ENCODE data around the gene DHFR.
A peak's percentile ranks its signal among the peaks of the same experiment; 100 is the strongest.
"Not testable (repeated sequence)": the region's sequence is repeated elsewhere in the genome, so short reads cannot be mapped to it uniquely, and the experiment has no call there.

DHFR gene

GRCh38 chr5:80654391-80655230 is at the start of gene DHFR, which contains the start of gene MSH3:
Gene DHFR (minus strand): TSS chr5:80654983. CDS start chr5:80654489, 494 bp downstream.
Gene MSH3 (plus strand): TSS chr5:80654652. CDS start chr5:80654728, 76 bp downstream.
- peak; percentile 92 for DNase-seq

- no peak for DNase-seq
Observed at GRCh38 chr5:80704221-80704620, 49.4 kb upstream of the DHFR start.

DNA sequence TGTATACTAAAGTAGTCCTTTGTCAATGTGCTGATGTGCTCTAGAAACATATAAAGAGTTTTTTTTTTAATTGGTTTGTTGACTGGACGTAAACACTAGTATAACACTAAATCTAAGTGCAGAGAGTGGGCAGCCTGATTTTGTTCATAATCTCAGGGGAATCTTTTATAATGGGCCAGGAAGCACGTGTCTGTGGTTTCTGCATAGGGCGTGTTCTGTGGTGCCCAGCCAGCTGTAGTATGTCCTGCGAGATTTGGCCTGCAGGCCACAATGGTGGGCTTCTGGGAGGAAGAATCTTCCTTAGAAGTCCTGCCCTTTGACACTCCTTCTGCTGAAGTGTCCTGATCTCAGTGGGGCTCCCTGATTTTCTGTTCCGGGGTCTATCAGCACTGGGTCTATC is 49.0 kb upstream of the DHFR start:
- DNase-seq = no peak

GRCh38 chr5:80703291-80703690 is 48.5 kb upstream of the DHFR start:
- no peak for DNase-seq

DNA sequence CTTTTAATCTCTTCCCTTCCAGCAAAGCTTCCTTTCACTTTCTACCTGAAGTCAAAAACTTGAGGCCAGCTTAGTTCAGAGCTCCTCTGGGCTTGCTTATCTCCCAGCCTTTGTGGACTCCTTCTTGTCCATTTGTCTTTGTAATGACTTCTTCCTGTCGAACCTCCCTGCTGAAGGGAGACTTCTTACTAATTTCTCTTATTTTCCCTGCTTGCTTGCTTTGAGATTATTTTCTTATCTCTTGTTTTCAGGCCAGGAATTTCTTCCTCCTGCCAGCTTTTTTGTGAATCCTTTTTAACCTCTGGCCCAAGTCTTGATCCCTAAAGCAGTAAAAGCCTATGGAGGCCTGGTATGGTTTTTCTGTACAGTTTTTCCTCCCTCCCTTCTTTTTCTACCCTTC is 46.8 kb upstream of the DHFR start:
- no peak for DNase-seq

DNA sequence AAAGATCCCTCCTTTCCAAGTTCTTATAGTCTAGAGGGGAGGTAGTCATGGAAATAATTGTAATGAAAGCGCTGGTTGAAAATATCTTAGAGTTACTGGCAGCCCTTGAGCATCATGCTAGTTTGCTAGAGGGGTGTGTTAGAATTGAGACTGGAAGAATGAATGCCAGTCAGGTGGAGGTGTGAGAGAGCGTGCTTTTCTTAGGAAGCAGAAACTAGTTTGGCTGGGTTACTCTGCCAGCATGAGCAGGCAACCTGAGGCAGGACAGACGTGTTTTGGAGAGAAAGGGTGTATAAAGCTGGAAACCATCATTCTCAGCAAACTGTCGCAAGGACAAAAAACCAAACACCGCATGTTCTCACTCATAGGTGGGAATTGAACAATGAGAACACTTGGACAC is 43.6 kb upstream of the DHFR start:
- DNase-seq = no peak

GRCh38 chr5:80697100-80697499 is 42.3 kb upstream of the DHFR start:
- DNase-seq = no peak

DNA sequence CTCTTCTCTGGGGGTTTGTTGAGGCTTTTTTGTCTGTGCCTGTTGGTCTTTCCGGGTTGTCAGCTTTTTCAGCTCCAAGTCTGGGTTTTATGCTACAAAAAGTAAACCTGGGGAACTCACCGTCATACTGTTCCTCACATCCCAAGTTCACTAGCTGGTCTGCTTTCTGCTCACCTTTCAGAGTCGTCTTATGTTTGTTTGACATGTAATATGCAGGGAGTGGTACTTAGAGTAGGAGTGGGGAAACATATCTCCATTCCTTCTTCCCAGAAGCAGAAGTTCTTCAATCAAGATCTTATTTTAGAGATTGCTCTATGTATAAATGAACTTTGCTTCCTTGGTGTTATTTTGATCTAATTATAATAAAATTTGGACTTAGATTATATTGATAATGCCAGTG is 41.7 kb upstream of the DHFR start:
- DNase-seq = no peak

DNA sequence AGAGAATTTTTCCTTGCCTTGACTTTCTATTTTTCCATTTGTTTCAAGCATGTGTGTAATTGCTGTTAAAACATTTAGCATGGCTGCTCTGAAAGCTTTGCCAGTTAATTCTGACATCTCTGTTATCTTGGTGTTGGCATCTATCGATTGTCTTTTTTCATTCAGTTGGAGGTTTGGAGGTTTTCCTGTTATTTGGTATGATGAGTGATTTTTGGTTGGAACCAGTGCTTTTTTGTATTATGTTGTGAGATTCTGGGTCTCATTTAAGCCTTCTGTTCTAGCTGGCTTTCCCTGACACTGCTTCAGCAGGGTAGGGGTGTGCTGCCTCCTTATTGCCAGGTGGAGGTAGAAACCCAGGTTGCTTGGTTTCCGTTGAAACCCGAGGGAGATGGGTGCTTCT is 40.9 kb upstream of the DHFR start:
- DNase-seq = no peak

DNA sequence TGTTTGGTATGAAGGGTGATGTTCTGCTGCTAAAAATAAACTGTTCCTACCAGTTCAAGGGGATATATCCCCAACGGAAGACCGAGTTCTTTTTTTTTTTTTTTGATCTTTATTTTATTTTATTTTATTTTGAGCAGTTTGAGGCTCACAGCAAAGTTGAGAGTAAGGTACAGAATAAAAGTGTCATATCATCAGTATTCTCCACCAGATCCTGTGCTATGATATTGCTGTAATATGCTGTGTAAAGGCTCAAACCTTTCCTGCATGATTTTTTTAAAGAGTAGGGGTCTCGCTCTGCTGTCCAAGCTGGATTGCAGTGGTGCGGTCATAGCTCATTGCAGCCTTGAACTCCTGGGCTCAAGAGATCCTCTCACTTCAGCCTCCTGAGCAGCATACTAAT is 34.8 kb upstream of the DHFR start:
- DNase-seq = no peak

GRCh38 chr5:80688648-80689420 is 34.1 kb upstream of the DHFR start:
- DNase-seq = no peak

DNA sequence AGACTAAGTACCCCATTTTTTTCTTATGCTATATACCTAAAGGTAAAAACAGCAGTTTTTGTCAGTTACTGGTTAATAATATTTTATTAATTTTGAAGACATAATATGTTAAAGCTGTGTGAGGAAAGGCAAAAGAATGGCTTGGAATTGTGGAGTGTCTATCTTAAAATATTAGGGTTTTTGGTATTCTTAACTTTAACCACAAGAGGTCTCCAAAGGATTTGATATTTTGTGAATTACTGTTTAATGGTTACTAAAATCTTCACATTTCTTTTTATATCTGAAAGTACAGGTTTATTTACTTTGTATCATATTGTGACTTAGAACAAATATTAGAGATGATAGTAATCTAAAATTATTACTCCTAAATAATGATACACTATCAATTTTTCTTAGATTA is 32.0 kb upstream of the DHFR start:
- no peak for DNase-seq

- no peak for DNase-seq
Observed at GRCh38 chr5:80676706-80677105, 21.9 kb upstream of the DHFR start.

DNA sequence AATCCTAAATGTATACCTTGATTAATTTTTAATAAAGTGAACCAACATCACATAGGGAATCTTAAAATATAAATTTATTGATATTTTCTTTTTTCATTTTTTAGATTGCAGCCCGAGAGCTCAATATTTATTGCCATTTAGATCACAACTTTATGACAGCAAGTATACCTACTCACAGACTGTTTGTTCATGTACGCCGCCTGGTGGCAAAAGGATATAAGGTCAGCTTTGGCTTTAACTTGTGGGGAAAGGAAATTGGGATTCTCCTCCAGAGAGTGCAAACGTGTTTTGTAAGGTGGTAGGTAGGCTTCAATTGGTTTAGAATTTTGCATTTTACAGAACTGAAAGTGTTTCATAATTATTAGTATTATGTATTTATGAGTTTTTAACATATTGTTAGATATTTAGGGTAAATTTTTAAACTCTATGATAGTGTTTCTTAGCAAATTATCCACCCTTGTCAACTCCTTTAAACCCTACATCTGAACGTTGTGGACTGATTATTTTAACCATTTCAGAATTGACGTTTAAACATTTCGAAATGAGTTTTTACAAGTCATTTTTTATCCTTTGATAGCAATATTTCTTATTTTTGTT is 17.5 kb upstream of the DHFR start:
- DNase-seq = peak; percentile 47

- no peak for DNase-seq
Observed at GRCh38 chr5:80668016-80668969, 13.5 kb upstream of the DHFR start.

DNA sequence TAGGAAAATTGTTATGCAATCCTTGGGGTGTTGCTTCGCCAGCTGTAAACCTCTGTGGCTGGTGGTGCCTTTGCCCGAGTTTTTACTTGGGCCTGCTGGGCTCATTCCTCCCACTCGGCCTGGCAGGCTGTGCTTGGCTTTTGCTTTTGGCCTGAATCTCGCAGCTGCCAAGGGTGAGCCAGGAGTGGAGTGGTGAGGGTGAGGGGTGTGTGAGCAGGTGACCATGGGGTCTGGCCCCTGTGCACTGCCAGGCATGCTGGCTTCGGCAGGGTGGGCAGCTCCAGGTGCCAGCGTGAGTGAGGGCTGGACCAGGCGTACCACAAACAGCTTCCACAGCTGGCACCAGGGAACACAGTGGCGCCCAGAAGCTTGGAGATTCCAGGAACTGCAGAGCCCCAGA is 12.6 kb upstream of the DHFR start:
- DNase-seq = no peak

DNA sequence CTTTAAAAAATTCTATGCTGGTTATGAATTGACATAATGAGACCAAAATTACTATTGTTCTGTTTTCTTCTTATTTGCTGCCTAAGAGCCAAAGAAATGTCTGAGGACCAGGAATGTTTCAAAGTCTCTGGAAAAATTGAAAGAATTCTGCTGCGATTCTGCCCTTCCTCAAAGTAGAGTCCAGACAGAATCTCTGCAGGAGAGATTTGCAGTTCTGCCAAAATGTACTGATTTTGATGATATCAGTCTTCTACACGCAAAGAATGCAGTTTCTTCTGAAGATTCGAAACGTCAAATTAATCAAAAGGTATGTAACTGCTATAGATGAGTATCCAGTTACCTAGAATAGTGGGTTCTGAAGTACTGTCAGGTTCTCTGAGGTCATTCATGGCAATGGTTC is 10.3 kb upstream of the DHFR start:
- DNase-seq = no peak

DNA sequence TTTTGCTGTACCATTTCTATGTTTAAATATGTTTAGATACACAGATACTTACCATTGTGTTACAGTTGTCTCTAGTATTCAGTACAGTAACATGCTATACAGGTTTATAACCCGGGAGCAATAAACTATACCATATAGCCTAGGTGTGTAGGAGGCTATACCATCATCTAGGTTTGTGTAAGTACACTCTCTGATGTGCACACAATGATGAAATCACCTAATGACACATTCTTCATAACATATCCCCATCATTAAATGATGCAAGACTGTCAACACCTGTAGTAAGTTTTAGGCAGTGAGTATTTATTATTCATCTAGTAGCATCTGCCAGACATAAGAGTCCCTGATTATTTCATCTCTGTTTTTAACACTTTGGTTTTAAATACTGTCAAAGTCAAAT is 7.3 kb upstream of the DHFR start:
- no peak for DNase-seq

- DNase-seq = not testable (repeated sequence)
Observed at GRCh38 chr5:80660661-80661060, 5.9 kb upstream of the DHFR start.

- DNase-seq = no peak
Observed at GRCh38 chr5:80659106-80659505, 4.3 kb upstream of the DHFR start.

- no peak for DNase-seq
Observed at GRCh38 chr5:80656425-80656824, 1.6 kb upstream of the DHFR start.

- DNase-seq = no peak
Observed at GRCh38 chr5:80655231-80655774, 520 bp upstream of the DHFR start.
